ENCODE data around the gene CTSV.
"Not testable (repeated sequence)": the region's sequence is repeated elsewhere in the genome, so short reads cannot be mapped to it uniquely, and the experiment has no call there.

Gene CTSV

DNA sequence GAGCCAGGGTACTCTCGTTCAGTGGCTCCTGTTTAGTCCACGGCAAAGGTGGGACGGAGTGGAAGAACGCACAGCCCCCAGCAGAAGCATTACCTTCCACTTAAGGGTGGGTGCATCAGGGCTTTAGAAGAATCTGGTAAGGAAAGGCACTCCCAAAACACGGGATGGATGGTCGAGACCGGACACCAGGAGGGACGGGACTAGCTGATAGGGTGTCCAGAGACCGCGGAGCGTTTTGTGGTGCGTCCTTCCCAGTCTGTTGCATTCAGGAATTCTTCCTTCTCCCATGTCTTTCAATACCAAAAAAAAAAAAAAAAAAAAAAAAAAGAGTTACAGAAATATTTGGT is 545 bp upstream of the CTSV start:
- no peak for DNase-seq

DNA sequence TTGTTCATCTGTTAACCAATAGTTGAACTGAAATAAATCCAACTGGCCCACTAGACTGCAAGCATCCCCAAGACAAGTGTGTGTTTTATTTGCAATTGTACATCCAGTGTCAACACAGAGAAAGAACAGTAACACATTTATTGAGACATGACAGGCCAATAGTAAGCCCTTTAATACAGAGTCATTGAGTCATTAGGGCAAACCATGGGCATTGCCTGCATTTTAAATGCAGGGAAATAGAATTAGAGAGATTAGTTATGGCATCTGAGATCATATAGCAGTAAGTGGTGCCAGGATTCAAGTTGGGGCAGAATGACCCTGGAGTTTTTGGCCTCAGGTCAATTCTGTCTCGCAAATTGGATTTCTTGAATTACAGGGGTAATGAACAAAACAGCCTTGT is 15.4 kb downstream of the CTSV start:
- not testable (repeated sequence) for DNase-seq

GRCh38 chr9:97013151-97014132 is 25.5 kb downstream of the CTSV start:
- peak; percentile 60 for DNase-seq

- not testable (repeated sequence) for DNase-seq
Measured at GRCh38 chr9:97012617-97013016, 26.3 kb downstream of the CTSV start.

- not testable (repeated sequence) for DNase-seq
Measured at GRCh38 chr9:97002195-97002594, 36.7 kb downstream of the CTSV start.

DNA sequence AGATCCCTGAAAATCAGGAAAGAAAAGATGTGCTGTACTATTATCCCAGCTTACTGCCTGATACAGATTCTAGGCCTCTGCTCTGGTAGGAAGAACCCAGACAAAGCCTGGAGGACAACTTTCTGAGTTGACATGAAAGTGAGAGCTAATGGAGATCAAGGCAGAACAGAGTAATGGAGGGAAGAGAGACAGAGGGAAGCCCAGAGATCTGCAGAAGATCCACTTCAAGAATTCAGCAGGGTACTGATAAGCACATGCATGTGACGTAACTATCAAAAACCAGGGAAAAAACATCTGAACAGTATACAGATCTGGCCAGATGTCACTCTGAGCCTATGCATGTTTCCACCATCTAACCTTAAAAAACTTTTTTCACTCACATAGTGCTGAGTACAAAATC is 37.6 kb downstream of the CTSV start:
- not testable (repeated sequence) for DNase-seq

GRCh38 chr9:97000139-97000787 is 38.7 kb downstream of the CTSV start:
- DNase-seq = not testable (repeated sequence)

- DNase-seq = not testable (repeated sequence)
Measured at GRCh38 chr9:96999733-97000132, 39.2 kb downstream of the CTSV start.

DNA sequence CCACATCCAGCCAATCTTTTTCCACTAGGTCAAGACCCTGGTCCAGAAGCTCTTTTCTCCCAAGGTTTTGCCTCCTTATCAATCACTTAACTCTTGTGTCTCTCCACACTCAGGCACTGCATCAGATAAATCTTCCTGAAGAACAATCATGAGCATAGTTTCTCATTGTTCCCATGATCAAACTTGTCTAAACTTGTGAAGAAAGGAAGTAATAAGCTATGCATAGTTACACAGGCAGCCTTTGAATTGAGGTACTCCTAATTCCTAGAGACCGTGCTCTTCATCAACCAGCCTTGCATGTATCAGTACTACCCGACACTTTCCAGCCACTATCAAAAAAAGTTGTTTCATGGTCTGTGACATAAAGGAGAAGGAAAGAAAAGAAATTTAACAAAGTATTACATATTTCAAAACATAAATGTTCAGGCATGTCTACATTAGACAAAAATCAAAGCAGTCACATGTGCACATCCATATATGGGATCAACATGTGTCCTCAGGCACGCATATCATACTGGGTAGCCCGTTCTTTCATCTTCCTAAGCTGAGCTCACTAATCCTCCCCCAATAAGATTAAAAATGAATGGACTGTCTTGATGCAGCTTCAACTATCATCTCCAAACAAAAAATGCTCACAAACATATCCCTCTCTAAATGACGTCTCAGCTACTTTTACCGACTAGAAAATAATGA is 41.8 kb downstream of the CTSV start:
- DNase-seq = not testable (repeated sequence)

DNA sequence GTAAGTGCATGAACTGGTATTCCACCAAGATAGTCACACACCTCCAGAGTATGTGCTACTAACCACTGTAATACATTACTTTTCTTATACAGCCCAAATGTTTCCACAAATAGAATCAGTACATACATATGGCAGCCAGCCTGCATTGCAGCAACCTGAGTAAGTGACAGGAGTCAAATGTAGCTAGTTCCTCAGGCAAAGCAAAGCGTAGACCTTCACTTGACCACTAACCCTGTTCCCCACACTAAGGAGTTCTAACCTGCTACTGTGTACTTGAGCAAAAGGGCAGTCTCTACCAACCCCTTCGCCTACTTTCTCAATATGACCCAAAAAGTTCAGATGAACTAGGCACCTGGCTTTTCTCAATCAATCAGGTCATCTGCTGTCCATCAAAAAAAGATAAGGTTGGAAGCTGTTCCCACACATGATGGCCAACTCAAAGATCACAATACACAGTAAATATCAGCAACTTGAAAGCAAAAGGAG is 44.4 kb downstream of the CTSV start:
- not testable (repeated sequence) for DNase-seq

GRCh38 chr9:96992303-96992702 is 46.6 kb downstream of the CTSV start:
- not testable (repeated sequence) for DNase-seq

- DNase-seq = not testable (repeated sequence)
Measured at GRCh38 chr9:96989747-96990318, 49.1 kb downstream of the CTSV start.

DNA sequence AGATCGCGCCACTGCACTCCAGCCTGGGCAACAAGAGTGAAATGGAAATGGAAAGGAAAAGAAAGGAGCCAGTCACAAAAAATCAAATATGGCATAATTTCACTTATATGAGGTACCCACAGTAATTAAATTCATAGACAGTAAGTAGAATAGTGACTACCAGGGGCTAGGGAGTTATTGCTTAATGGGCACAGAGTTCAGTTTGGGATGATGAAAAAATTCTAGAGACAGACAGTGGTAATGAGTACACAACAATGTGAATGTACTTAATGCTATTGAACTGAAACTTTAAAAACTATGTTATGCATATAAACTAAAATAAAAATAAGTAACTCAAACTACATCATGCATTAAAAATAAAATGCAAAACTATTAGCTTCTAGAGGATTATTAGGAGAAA is 54.1 kb downstream of the CTSV start:
- not testable (repeated sequence) for DNase-seq

GRCh38 chr9:96984139-96984538 is 54.8 kb downstream of the CTSV start:
- DNase-seq = not testable (repeated sequence)

DNA sequence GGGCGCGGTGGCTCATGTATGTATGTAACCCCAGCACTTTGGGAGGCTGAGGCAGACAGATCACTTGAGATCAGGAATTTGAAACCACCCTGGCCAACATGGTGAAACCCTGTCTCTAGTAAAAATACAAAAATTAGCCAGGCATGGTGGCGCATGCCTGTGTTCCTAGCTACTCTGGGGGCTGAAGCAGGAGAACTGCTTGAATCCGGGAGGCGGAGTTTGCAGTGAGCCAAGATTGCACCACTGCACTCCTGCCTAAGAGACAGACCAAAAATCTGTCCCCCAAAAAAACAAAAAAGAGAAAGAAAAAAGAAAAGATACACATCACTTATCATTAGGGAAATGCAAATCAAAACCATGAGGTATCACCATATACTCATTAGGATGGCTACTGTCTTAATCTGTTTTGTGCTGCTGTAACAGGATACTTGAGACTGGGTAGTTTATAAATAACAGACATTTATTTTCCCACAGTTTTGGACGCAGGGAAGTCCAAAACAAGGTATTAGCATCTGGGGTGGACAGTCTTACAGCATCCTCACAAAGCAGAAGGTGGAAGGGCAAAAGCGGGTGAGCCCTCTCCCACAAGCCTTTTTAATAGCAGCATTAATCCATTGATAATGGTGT is 55.3 kb downstream of the CTSV start:
- DNase-seq = not testable (repeated sequence)

Measured in NCI-H1694 treated with DMSO at 0.1 percent for 48 hours (cell line).